ENCODE data around the gene ZNF865. TPM values are rescaled to one million over a fixed set of nuclear protein-coding genes. Genes with fewer than 3 reads are reported as not detected.
A peak's percentile ranks its signal among the peaks of the same experiment; 100 is the strongest.

ZNF865 gene
- total RNA-seq, 1 experiment from 2014 or later, result 12.2 TPM

DNA sequence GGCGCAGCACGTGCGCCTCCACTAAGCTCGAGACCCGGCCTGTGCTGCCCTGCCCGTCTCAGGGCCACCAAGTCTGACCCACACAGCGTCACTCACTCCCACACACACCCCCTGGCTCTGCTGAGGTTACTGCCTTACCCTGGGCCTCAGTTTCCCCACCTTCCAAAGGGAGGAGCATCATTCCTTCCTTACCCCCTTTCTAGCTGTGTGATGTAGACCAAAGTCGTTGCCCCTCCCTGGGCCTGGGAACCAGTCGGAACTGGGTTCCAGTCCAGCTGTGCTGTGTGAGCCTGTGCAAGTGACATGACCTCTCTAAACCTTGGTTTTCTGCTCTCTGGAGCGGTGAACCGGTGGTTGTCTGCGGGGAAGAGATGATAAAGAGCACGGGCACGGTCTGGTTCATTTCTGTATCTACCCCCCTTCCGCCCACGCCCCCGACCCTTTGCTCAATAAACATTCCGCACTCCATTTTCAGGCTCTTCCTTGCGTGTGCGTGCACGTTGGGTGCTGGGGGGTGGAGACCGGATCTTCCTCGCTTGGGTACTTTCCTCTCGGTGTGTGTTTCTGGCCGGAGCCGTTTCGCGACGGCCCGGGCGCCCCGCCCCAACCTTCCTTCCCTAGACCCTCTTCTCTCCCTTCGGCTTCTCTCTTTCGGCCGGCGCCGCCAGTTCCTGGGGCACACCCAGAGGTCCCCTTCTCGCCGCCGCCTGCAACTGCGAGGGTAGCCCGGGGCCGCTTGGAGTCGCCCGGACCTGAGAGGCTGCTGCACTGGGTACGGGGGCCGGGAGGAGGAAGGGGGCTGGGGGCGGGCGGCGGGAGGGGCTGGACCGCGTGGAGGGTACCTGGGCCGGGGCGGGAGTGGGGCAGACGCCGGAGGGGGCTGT is 37.8 kb downstream of the ZNF865 start, which contains the start of gene ZNF581:
Gene ZNF581, plus strand, starts transcription at position 647 of the 884 bp plus-strand sequence. CDS start 923 bp downstream, outside the sequence.
- intact Hi-C loops (cut with micrococcal nuclease), result loop anchor here (1.0 kb wide), 1 partner anchor 10 kb away; no protein-coding TSS in a partner anchor
- H3K27ac Mint-ChIP-seq (ENCODE audit: low read depth, unreplicated experiment), result peak within 1 kb of the TSS; percentile 94
- TF ChIP-seq, protein P1, sequence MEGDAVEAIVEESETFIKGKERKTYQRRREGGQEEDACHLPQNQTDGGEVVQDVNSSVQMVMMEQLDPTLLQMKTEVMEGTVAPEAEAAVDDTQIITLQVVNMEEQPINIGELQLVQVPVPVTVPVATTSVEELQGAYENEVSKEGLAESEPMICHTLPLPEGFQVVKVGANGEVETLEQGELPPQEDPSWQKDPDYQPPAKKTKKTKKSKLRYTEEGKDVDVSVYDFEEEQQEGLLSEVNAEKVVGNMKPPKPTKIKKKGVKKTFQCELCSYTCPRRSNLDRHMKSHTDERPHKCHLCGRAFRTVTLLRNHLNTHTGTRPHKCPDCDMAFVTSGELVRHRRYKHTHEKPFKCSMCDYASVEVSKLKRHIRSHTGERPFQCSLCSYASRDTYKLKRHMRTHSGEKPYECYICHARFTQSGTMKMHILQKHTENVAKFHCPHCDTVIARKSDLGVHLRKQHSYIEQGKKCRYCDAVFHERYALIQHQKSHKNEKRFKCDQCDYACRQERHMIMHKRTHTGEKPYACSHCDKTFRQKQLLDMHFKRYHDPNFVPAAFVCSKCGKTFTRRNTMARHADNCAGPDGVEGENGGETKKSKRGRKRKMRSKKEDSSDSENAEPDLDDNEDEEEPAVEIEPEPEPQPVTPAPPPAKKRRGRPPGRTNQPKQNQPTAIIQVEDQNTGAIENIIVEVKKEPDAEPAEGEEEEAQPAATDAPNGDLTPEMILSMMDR (IDR thresholded peaks at IDR 0.05; ENCODE audit: unreplicated experiment), result no peak
- POLR2A ChIA-PET, result interaction anchor here (0.6 to 3.0 kb wide), 13 partner anchors 9 to 1194 kb away, joined by 3 to 25 read pairs (median 5); partner anchors contain the start of genes FIZ1, LENG8, TMEM238 and U2AF2
- H3K4me3 Mint-ChIP-seq (ENCODE audit: unreplicated experiment), result peak within 1 kb of the TSS; percentile 82
- peaks cover 60% of the 10 kb centered on the region for H3K36me3 Mint-ChIP-seq (ENCODE audit: insufficient read depth, unreplicated experiment)
- H3K9me3 Mint-ChIP-seq (ENCODE audit: unreplicated experiment), result no peaks in the 10 kb centered on the region
- H3K27me3 Mint-ChIP-seq (ENCODE audit: insufficient read depth, unreplicated experiment), result no peaks in the 10 kb centered on the region
- DNase-seq (ENCODE audit: unreplicated experiment), result peak; percentile 79
- BruUV-seq (replicated peaks), result no TSS peak
- CTCF ChIA-PET, result interaction anchor here (0.7 to 2.7 kb wide), 4 partner anchors 11 to 16 kb away, joined by 3 to 11 read pairs (median 4); no protein-coding TSS in a partner anchor
- peaks cover 18% of the 10 kb centered on the region for H3K4me1 Mint-ChIP-seq (ENCODE audit: insufficient read depth, unreplicated experiment)

DNA sequence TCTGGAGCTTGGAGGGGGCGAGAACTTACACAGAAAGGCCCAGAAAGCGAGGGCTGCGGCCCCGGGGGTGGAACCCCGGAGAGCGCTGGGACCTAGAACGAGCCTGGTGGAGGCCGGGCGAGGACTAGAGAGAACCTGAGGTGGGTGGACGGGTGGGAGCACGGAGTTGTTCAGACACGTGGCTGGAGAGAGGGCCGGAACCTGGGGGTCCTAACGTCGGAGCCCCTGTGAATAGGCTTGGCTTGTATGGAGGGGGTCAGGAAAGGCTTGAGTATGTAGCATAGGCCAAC is 38.4 kb downstream of the ZNF865 start:
- Mint-ChIP-seq H3K9me3 (ENCODE audit: unreplicated experiment) (no peaks in the 10 kb centered on the region), H3K27ac (ENCODE audit: low read depth, unreplicated experiment) (peak overlapping the region; percentile 94), H3K36me3 (ENCODE audit: insufficient read depth, unreplicated experiment) (peaks cover 54% of the 10 kb centered on the region), H3K27me3 (ENCODE audit: insufficient read depth, unreplicated experiment) (no peaks in the 10 kb centered on the region), H3K4me1 (ENCODE audit: insufficient read depth, unreplicated experiment) (peaks cover 18% of the 10 kb centered on the region), H3K4me3 (ENCODE audit: unreplicated experiment) (peak overlapping the region; percentile 82)
- intact Hi-C loops (cut with micrococcal nuclease), result loop anchor here (1.0 kb wide), 1 partner anchor 9 kb away; no protein-coding TSS in a partner anchor
- POLR2A ChIA-PET, result interaction anchor here (1.0 to 3.0 kb wide), 5 partner anchors 10 to 1195 kb away, joined by 3 to 25 read pairs (median 6); partner anchors contain the start of genes FIZ1 and LENG8
- CTCF ChIA-PET, result interaction anchor here (0.7 to 2.7 kb wide), 3 partner anchors 11 to 13 kb away, joined by 3 to 11 read pairs (median 3); no protein-coding TSS in a partner anchor
- TF ChIP-seq, protein P1 (IDR thresholded peaks at IDR 0.05; ENCODE audit: unreplicated experiment), result no peak
- no peak for DNase-seq (ENCODE audit: unreplicated experiment)
- BruUV-seq (replicated peaks), result no TSS peak

DNA sequence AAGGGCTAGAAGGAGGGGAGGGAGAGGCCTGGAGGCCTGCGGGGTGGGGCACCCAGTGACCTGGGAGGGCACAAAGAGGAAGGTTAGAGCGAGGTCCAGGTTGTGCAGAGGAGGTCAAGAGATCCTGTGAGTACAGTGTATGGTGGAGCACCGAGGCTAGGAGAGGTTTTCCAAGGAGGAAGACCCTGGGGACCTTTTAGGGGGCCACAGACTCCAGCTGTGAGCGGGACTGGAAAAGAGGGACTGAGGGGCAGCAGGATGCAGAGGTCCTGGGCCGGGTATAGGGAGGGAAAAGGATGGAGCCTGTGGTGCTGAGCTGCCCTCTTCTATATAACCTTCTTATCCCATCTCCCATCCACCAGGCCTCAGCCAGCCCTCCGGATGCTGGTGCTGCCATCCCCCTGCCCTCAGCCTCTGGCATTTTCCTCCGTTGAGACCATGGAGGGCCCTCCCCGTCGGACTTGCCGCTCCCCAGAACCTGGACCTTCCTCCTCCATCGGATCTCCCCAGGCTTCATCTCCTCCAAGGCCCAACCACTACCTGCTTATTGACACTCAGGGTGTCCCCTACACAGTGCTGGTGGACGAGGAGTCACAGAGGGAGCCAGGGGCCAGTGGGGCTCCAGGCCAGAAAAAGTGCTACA is 38.9 kb downstream of the ZNF865 start:
- intact Hi-C loops (cut with micrococcal nuclease), result no loop called here
- H3K9me3 Mint-ChIP-seq (ENCODE audit: unreplicated experiment), result no peaks in the 10 kb centered on the region
- peaks cover 18% of the 10 kb centered on the region for H3K4me1 Mint-ChIP-seq (ENCODE audit: insufficient read depth, unreplicated experiment)
- peak overlapping the region; percentile 82 for H3K4me3 Mint-ChIP-seq (ENCODE audit: unreplicated experiment)
- no peaks in the 10 kb centered on the region for H3K27me3 Mint-ChIP-seq (ENCODE audit: insufficient read depth, unreplicated experiment)
- ChIA-PET CTCF (interaction anchor here (0.7 to 3.6 kb wide), 5 partner anchors 9 to 14 kb away, joined by 3 to 25 read pairs (median 4); no protein-coding TSS in a partner anchor), POLR2A (interaction anchor here (1.0 to 3.0 kb wide), 3 partner anchors 10 to 45 kb away, joined by 4 to 15 read pairs (median 6); partner anchors contain the start of gene FIZ1)
- DNase-seq (ENCODE audit: unreplicated experiment), result no peak
- H3K36me3 Mint-ChIP-seq (ENCODE audit: insufficient read depth, unreplicated experiment), result peaks cover 50% of the 10 kb centered on the region
- H3K27ac Mint-ChIP-seq (ENCODE audit: low read depth, unreplicated experiment), result peak overlapping the region; percentile 94
- TF ChIP-seq, protein P1 (IDR thresholded peaks at IDR 0.05; ENCODE audit: unreplicated experiment), result no peak
- BruUV-seq (replicated peaks), result no TSS peak
